BLaER1 treated with 17β-estradiol and CSF1 and Interleukin-3, amounts not matched to agents 10 nM and 100 nM (cell line): Measurements from ENCODE around the gene LRRC7.

Experiments
- H3K27ac ChIP-seq, 11 experiments: shearing (Covaris generic); formaldehyde crosslinking; 2 replicates each; pipeline ENCODE4 v1.8.1; 2022
- H3K27me3 ChIP-seq, 11 experiments: shearing (Covaris generic); formaldehyde crosslinking; 2 replicates each; pipeline ENCODE4 v1.8.1; 2022
- H3K36me3 ChIP-seq, 11 experiments: shearing (Covaris generic); formaldehyde crosslinking; 2 replicates each; pipeline ENCODE4 v1.8.1; 2022
- H3K4me1 ChIP-seq, 10 experiments: shearing (Covaris generic); formaldehyde crosslinking; 2 replicates each; pipeline ENCODE4 v1.8.1; 2022
- H3K4me2 ChIP-seq, 11 experiments: shearing (Covaris generic); formaldehyde crosslinking; 2 replicates each; pipeline ENCODE4 v1.8.1; 2022
- H3K4me3 ChIP-seq, 10 experiments: shearing (Covaris generic); formaldehyde crosslinking; 2 replicates each; pipeline ENCODE4 v1.8.1; 2022
- H3K9ac ChIP-seq, 11 experiments: shearing (Covaris generic); formaldehyde crosslinking; 2 replicates each; pipeline ENCODE4 v1.8.1; 2022
- H3K9me3 ChIP-seq, 11 experiments: shearing (Covaris generic); formaldehyde crosslinking; replicated peaks in 1 of 11; 2 replicates each; pipeline ENCODE4 v1.8.1; 2022
- H4K20me1 ChIP-seq, 11 experiments: shearing (Covaris generic); formaldehyde crosslinking; 2 replicates each; pipeline ENCODE4 v1.8.1; 2022
- Cebpa-rat ChIP-seq, 11 experiments: shearing (Covaris generic); IDR thresholded peaks; 2 replicates each; pipeline ENCODE4 v1.8.1; 2022

LRRC7 gene

GRCh38 chr1:69643266-69643665 lies 75.5 kb downstream of the LRRC7 start:
- no peaks in the 10 kb centered on the region for H3K9me3 ChIP-seq
- no peak overlapping the region for H3K9ac ChIP-seq
- H4K20me1 ChIP-seq: no peaks in the 10 kb centered on the region
- no peak overlapping the region for H3K4me3 ChIP-seq
- TF ChIP-seq Cebpa-rat (IDR thresholded peaks at IDR 0.05): no peak
- H3K4me2 ChIP-seq: no peak overlapping the region
- no peaks in the 10 kb centered on the region for H3K27me3 ChIP-seq
- no peaks in the 10 kb centered on the region for H3K36me3 ChIP-seq
- H3K27ac ChIP-seq: no peak overlapping the region
- no peaks in the 10 kb centered on the region for H3K4me1 ChIP-seq

DNA sequence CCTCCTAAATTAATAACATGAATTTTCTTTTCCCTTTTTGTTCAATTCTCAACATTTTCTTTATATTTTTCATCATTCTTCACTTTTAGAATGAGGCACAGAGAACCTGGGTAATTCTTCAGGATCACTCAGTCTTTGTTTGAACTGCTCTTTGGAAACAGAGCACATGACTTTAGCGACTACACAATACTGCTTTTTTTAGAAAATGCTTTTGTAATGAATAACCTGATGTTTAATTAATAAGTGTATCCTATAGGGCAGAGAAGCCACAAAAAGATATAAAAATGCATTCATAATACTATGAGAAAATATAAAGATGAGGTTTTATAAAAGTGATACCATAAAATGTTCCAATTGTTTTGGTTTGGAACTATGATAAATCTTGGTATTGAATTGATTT lies 77.8 kb downstream of the LRRC7 start:
- no peak overlapping the region for H3K27ac ChIP-seq
- H4K20me1 ChIP-seq: no peaks in the 10 kb centered on the region
- no peaks in the 10 kb centered on the region for H3K9me3 ChIP-seq
- H3K9ac ChIP-seq: no peak overlapping the region
- no peaks in the 10 kb centered on the region for H3K36me3 ChIP-seq
- H3K4me3 ChIP-seq: no peak overlapping the region
- H3K4me1 ChIP-seq: no peaks in the 10 kb centered on the region
- no peak overlapping the region for H3K4me2 ChIP-seq
- TF ChIP-seq Cebpa-rat (IDR thresholded peaks at IDR 0.05): no peak
- H3K27me3 ChIP-seq: no peaks in the 10 kb centered on the region

- Histone ChIP-seq H3K4me3 (no peak overlapping the region), H3K36me3 (no peaks in the 10 kb centered on the region), H3K27me3 (no peaks in the 10 kb centered on the region), H3K9ac (no peak overlapping the region), H3K4me2 (no peak overlapping the region), H3K9me3 (no peaks in the 10 kb centered on the region), H3K27ac (no peak overlapping the region), H3K4me1 (no peaks in the 10 kb centered on the region), H4K20me1 (no peaks in the 10 kb centered on the region)
- no peak for TF ChIP-seq Cebpa-rat (IDR thresholded peaks at IDR 0.05)
These were observed 80.8 kb downstream of the LRRC7 start for GRCh38 chr1:69648486-69648885.

DNA sequence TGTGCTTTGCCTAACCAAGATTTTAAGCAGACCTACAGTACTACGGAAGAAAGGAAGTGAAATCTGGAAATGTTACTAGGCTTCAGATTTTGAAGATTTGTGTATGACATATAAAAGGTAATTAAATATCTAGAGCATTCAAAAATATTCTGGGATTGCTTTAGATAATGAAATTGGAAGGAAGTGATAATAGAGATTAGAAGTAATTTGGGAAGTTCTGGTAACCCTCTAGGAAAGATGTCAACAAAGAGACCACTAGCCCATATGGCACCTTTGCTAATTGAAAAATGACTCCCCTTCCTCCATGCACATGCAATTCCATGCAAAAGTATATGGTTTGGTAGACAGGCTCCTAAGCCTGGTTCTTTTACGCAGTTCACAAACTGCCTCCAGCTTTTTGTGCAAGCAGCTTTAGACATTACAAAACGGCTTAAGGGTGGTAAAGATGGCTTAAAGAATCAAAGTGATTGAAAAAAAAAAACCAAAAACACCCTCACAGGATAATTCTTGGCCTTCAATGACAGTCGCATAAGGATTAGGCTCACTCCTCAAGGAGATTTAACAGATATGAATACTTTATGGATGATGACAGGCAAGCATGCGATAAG lies 81.8 kb downstream of the LRRC7 start:
- Histone ChIP-seq H3K9me3 (no peaks in the 10 kb centered on the region), H3K27ac (no peak overlapping the region), H3K9ac (no peak overlapping the region), H3K4me2 (no peak overlapping the region), H4K20me1 (no peaks in the 10 kb centered on the region), H3K4me1 (no peaks in the 10 kb centered on the region), H3K36me3 (no peaks in the 10 kb centered on the region), H3K4me3 (no peak overlapping the region), H3K27me3 (no peaks in the 10 kb centered on the region)
- TF ChIP-seq Cebpa-rat (IDR thresholded peaks at IDR 0.05): no peak

DNA sequence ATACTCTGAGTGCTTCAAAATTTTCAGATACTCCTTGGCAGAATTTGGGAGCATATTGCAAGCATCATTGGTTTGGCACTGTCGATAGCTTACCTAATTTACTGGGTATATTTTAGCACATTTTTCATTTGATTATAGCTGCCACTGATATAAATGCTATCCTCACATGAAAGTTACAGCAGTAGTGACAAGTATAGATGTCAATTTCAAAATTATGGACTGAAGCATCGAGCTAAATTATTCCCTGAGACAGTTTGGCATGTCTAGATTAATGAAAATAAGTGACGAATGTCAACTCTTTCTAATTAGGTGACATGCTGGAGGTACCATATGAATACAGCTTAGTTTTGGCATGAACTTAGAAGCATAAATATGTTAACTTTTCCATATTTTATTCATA lies 83.1 kb downstream of the LRRC7 start:
- TF ChIP-seq Cebpa-rat (IDR thresholded peaks at IDR 0.05): no peak
- Histone ChIP-seq H3K9me3 (no peaks in the 10 kb centered on the region), H3K9ac (no peak overlapping the region), H4K20me1 (no peaks in the 10 kb centered on the region), H3K4me2 (no peak overlapping the region), H3K27ac (no peak overlapping the region), H3K36me3 (no peaks in the 10 kb centered on the region), H3K4me1 (no peaks in the 10 kb centered on the region), H3K4me3 (no peak overlapping the region), H3K27me3 (no peaks in the 10 kb centered on the region)

DNA sequence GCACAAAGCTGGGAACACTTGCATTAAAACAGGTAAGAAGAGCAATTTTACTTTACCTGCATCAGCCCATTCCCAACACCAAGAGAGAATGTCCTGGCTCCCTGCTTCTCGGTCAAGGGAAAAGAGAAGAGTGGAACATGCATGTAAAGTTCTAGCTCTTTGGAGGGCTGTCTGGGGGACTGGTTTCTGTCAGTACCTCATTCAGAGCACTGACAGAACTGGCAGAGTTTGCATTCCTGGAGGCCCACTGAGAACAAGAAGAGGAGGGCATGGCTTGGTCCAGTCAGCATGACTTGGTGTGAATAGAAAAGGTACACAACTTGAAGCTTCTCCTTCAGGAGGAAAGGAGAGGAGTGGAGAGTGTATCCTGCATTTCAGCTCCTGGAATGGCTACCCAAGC lies 83.9 kb downstream of the LRRC7 start:
- TF ChIP-seq Cebpa-rat (IDR thresholded peaks at IDR 0.05): no peak
- no peak overlapping the region for H3K9ac ChIP-seq
- no peaks in the 10 kb centered on the region for H3K27me3 ChIP-seq
- no peaks in the 10 kb centered on the region for H4K20me1 ChIP-seq
- no peak overlapping the region for H3K4me2 ChIP-seq
- no peak overlapping the region for H3K27ac ChIP-seq
- H3K9me3 ChIP-seq: no peaks in the 10 kb centered on the region
- H3K4me3 ChIP-seq: no peak overlapping the region
- H3K36me3 ChIP-seq: no peaks in the 10 kb centered on the region
- no peaks in the 10 kb centered on the region for H3K4me1 ChIP-seq

DNA sequence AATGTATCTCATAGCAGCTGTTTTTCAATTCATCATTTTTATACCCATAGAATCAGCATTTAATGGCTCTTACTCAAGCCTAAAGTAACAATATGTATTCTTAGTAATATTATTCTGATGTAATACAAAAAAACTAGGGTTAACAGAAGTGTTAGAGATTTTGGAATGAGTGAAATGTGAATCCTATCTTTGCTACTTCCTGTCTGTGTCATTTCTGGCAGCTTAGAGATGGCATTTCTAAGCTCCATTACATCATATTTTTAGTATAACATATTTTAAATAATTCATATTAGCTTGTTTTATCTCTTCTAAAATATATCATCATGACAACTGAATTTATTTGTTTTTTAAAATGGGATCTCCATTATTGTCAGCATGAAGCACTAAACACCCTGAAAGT lies 90.2 kb downstream of the LRRC7 start:
- no peak overlapping the region for H3K27ac ChIP-seq
- peaks cover 0 to 29% (median 0%) of the 10 kb centered on the region in 10 experiments; a peak in 4 of 20 replicates for H3K4me1 ChIP-seq
- H3K9ac ChIP-seq: no peak overlapping the region
- H3K4me2 ChIP-seq: no peak overlapping the region
- H3K4me3 ChIP-seq: no peak overlapping the region
- H3K27me3 ChIP-seq: no peaks in the 10 kb centered on the region
- no peaks in the 10 kb centered on the region for H3K9me3 ChIP-seq
- H4K20me1 ChIP-seq: no peaks in the 10 kb centered on the region
- no peaks in the 10 kb centered on the region for H3K36me3 ChIP-seq
- TF ChIP-seq Cebpa-rat (IDR thresholded peaks at IDR 0.05): no peak

GRCh38 chr1:69661686-69662085 lies 94.0 kb downstream of the LRRC7 start:
- Histone ChIP-seq H3K4me3 (no peak overlapping the region), H3K9ac (no peak overlapping the region), H3K36me3 (no peaks in the 10 kb centered on the region), H3K4me2 (peak overlapping the region in 1 of 11 experiments; percentile 36; a peak in 2 of 22 replicates), H3K27me3 (no peaks in the 10 kb centered on the region), H4K20me1 (no peaks in the 10 kb centered on the region), H3K4me1 (peaks cover 0 to 29% (median 0%) of the 10 kb centered on the region in 10 experiments; a peak in 4 of 20 replicates), H3K27ac (no peak overlapping the region), H3K9me3 (peaks cover 0 to 6% (median 0%) of the 10 kb centered on the region in 11 experiments; a peak in 2 of 22 replicates)
- TF ChIP-seq Cebpa-rat (IDR thresholded peaks at IDR 0.05): no peak

- Histone ChIP-seq H3K4me3 (no peak overlapping the region), H3K4me1 (peaks cover 0 to 29% (median 0%) of the 10 kb centered on the region in 10 experiments; a peak in 4 of 20 replicates), H3K9ac (no peak overlapping the region), H3K4me2 (no peak overlapping the region), H4K20me1 (no peaks in the 10 kb centered on the region), H3K9me3 (peaks cover 0 to 6% (median 0%) of the 10 kb centered on the region in 11 experiments; a peak in 2 of 22 replicates), H3K36me3 (no peaks in the 10 kb centered on the region), H3K27me3 (no peaks in the 10 kb centered on the region), H3K27ac (no peak overlapping the region)
- no peak for TF ChIP-seq Cebpa-rat (IDR thresholded peaks at IDR 0.05)
These were observed 94.6 kb downstream of the LRRC7 start for GRCh38 chr1:69662321-69662720.

DNA sequence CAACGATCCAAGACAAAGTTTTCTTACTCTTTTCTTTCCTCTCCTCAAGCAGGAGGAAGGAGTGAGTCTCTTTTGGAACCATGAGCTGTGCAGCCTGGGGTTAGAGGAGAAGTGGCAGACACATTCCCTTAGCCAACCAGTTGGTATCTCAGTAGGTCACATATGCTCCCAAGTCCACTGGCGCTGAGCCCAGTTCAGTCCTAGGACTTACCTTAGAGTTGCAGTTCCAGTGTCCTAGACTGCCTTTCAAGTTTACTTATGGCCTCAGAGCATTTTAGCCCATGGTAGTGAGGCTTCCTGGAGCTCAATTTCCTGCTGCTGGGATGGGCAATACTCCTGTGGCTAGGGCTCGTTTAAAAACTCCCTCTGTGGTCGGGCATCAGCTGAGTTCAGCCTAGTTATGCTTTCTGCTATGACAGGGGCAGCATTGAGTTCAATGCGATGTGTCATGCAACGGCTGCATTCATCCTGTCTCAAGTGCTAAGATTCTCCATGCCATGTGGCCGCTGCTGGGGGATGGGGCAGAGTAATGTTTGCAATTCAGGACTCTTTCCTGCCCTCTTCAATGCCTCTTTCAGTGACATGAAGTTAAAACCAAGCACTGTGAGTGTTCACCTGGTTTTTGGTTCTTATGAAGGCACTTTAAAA lies 103.8 kb downstream of the LRRC7 start:
- TF ChIP-seq Cebpa-rat (IDR thresholded peaks at IDR 0.05): no peak
- H3K4me3 ChIP-seq: no peak overlapping the region

More for the DNA sequence above, 103.8 kb downstream of the LRRC7 start:
- Histone ChIP-seq H3K27ac (no peak overlapping the region), H3K4me1 (no peaks in the 10 kb centered on the region), H3K4me2 (no peak overlapping the region), H4K20me1 (no peaks in the 10 kb centered on the region), H3K27me3 (no peaks in the 10 kb centered on the region), H3K9ac (no peak overlapping the region), H3K36me3 (no peaks in the 10 kb centered on the region), H3K9me3 (no peaks in the 10 kb centered on the region)
